HepG2 (cell line): ENCODE data around the gene EXOC6B.

Source experiments
- POLR2A ChIP-seq, 2 experiments: IDR thresholded peaks; 2 replicates each; pipeline ENCODE4 v1.6.1; 2011; ENCODE audit warnings: low read depth in 2 of 2, low read length in 2 of 2, mild to moderate bottlenecking in 1 of 2, moderate library complexity in 1 of 2; ENCODE audit not compliant: insufficient read depth in 1 of 2
- POLR2AphosphoS2 ChIP-seq: IDR thresholded peaks from 2 replicates; pipeline ENCODE4 v1.6.1; 2011; ENCODE audit warnings: low read depth, low read length, improper control_type of control experiment
- ZNF251 ChIP-seq: sonication (generic); formaldehyde crosslinking; IDR thresholded peaks from 2 replicates; pipeline ENCODE4 v1.9.0; 2021; ENCODE audit warnings: mild to moderate bottlenecking, missing genetic modification reagents
- TF ChIP-seq, protein P1 (sequence below): sonication (generic); formaldehyde crosslinking; IDR thresholded peaks from 2 replicates; pipeline ENCODE4 v1.5.0; 2020; ENCODE audit warnings: mild to moderate bottlenecking, missing genetic modification reagents, moderate library complexity

- TF ChIP-seq, protein P1, sequence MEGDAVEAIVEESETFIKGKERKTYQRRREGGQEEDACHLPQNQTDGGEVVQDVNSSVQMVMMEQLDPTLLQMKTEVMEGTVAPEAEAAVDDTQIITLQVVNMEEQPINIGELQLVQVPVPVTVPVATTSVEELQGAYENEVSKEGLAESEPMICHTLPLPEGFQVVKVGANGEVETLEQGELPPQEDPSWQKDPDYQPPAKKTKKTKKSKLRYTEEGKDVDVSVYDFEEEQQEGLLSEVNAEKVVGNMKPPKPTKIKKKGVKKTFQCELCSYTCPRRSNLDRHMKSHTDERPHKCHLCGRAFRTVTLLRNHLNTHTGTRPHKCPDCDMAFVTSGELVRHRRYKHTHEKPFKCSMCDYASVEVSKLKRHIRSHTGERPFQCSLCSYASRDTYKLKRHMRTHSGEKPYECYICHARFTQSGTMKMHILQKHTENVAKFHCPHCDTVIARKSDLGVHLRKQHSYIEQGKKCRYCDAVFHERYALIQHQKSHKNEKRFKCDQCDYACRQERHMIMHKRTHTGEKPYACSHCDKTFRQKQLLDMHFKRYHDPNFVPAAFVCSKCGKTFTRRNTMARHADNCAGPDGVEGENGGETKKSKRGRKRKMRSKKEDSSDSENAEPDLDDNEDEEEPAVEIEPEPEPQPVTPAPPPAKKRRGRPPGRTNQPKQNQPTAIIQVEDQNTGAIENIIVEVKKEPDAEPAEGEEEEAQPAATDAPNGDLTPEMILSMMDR (CRISPR knock-in tag): no peak
- TF ChIP-seq POLR2A (IDR thresholded peaks at IDR 0.05; ENCODE audit: insufficient read depth in 1 of 2, low read depth in 2 of 2, low read length in 2 of 2) (no peak), ZNF251 (CRISPR knock-in tag) (no peak), POLR2AphosphoS2 (no peak)
Observed at GRCh38 chr2:72602711-72603110, 223.1 kb downstream of the EXOC6B start.
